GM23338 (cell line): ENCODE results near the gene ACSL6. TPM values are rescaled to one million over a fixed set of nuclear protein-coding genes. Genes with fewer than 3 reads are reported as not detected.

Source experiments
- CREB1 ChIP-seq: fragments of 250-450 bp; sonication (Bioruptor Pico); IDR thresholded peaks from 2 replicates; pipeline ENCODE4 v1.5.0; 2020; ENCODE audit warnings: low read depth, mild to moderate bottlenecking, moderate library complexity
- CTCF ChIP-seq, 2 experiments: fragments of 200-600 bp in 1 of 2; sonication (generic) in 1 of 2; conservative IDR thresholded peaks; 2 replicates each; pipeline versions ENCODE4 v1.5.1 to v1.6.1; 2016 to 2017; ENCODE audit warnings: antibody characterized with exemption in 2 of 2, low read depth in 2 of 2, mild to moderate bottlenecking in 2 of 2, moderate library complexity in 1 of 2
- EZH2 ChIP-seq: fragments of 200-600 bp; sonication (generic); IDR thresholded peaks from one replicate; pipeline ENCODE4 v1.8.0; 2017; ENCODE audit warnings: antibody characterized with exemption, mild to moderate bottlenecking, low read depth; ENCODE audit not compliant: unreplicated experiment
- EZH2phosphoT487 ChIP-seq: fragments of 200-600 bp; sonication (generic); IDR thresholded peaks from one replicate; pipeline ENCODE4 v1.8.1; 2018; ENCODE audit warnings: antibody characterized with exemption; ENCODE audit not compliant: unreplicated experiment
- JUNB ChIP-seq: IDR thresholded peaks from one replicate; pipeline ENCODE4 v1.6.1; 2016; ENCODE audit warnings: antibody characterized with exemption; ENCODE audit not compliant: unreplicated experiment
- NANOG ChIP-seq: IDR thresholded peaks from 2 replicates; pipeline ENCODE4 v1.6.1; 2016; ENCODE audit warnings: antibody characterized with exemption, borderline replicate concordance
- POLR2AphosphoS5 ChIP-seq: IDR thresholded peaks from 2 replicates; pipeline ENCODE4 v1.6.1; 2016; ENCODE audit warnings: antibody characterized with exemption, low read depth
- REST ChIP-seq: IDR thresholded peaks from one replicate; pipeline ENCODE4 v1.6.1; 2018; ENCODE audit warnings: antibody characterized with exemption; ENCODE audit not compliant: unreplicated experiment
- STAT1 ChIP-seq: IDR thresholded peaks from one replicate; pipeline ENCODE4 v1.6.1; 2016; ENCODE audit warnings: antibody characterized with exemption; ENCODE audit not compliant: unreplicated experiment
- ZNF114 ChIP-seq: fragments of 250-450 bp; sonication (Bioruptor Pico); IDR thresholded peaks from 2 replicates; pipeline ENCODE4 v1.5.0; 2020; ENCODE audit warnings: mild to moderate bottlenecking, moderate library complexity
- ZNF331 ChIP-seq: fragments of 250-450 bp; sonication (Bioruptor Pico); IDR thresholded peaks from 2 replicates; pipeline ENCODE4 v1.5.0; 2020; ENCODE audit warnings: low read depth, mild to moderate bottlenecking, moderate library complexity
- polyA plus RNA-seq: library from polyadenylated mRNA; unstranded; fragments of >200 nt; fragmentation: Nextera tagmentation; extraction: Ambion mirVana; gene quantifications from 2 replicates; pipeline ENCODE4 v1.2.1, GENCODE V29; 2016
- total RNA-seq: library from RNA; depleted of rRNA; stranded (reverse); fragments of >200 nt; shearing (Covaris generic); gene quantifications from 2 replicates; pipeline ENCODE4 v1.2.3, GENCODE V29; 2014
- TF ChIP-seq, protein P1 (sequence below): IDR thresholded peaks from 2 replicates; pipeline ENCODE4 v1.6.1; 2016; ENCODE audit warnings: antibody characterized with exemption

ACSL6 gene
- total and polyA plus RNA-seq, 2 experiments from 2014 or later: 0.76 to 3.6 TPM

DNA sequence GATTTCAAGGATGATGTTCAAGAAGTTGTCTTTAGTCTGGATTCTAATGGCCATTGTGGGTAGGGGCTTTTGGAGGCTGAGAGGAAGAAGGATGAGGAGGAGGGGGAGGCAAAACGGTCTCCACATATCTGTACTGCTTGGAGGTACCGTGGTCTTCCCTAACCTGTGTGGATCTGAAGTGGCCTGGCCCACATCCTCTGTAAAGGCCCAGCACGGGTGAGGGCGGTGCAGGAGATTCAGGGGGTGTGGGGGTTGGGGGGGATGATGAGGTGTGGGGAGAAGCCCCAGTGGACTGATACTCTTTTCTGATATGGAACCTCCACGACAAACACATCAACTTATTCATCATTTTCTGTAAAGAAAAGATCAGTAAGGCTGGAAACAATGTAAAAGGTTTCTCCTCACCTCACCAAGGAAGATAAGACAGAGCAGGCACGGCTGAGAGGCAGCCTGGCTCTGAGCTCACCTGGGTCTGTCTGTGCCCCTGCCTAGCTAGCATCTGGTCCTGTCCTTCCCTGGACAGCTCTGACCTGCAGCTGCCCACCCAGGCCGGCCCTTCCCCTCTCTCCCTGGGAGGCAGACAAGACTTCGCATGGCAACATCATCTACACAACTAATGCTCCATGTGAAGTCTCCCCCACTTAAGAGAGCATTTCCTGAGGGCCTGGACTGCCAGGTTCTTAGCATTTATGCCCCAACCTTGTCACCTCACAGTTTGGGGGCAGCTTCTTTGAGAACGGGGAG is 43.4 kb upstream of the ACSL6 start (continued):
- TF ChIP-seq CREB1 (CRISPR knock-in tag) (no peak), CTCF (conservative IDR thresholded peaks at IDR 0.05; ENCODE audit: low read depth in 2 of 2) (no peak), ZNF114 (CRISPR knock-in tag) (no peak), STAT1 (no peak), REST (no peak), EZH2phosphoT487 (no peak), NANOG (no peak), JUNB (no peak), POLR2AphosphoS5 (no peak), EZH2 (no peak), ZNF331 (CRISPR knock-in tag) (no peak)
- TF ChIP-seq, protein P1, sequence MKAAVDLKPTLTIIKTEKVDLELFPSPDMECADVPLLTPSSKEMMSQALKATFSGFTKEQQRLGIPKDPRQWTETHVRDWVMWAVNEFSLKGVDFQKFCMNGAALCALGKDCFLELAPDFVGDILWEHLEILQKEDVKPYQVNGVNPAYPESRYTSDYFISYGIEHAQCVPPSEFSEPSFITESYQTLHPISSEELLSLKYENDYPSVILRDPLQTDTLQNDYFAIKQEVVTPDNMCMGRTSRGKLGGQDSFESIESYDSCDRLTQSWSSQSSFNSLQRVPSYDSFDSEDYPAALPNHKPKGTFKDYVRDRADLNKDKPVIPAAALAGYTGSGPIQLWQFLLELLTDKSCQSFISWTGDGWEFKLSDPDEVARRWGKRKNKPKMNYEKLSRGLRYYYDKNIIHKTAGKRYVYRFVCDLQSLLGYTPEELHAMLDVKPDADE: no peak
